AG04450 (cell line): ENCODE data around the gene TIFAB. TPM values are rescaled to one million over a fixed set of nuclear protein-coding genes. Genes with fewer than 3 reads are reported as not detected.
A peak's percentile ranks its signal among the peaks of the same experiment; 100 is the strongest.

ENCODE experiments used
- CTCF ChIA-PET: fragments of 300-600, 350-600 bp; formaldehyde crosslinking; extraction: SDS; loops from one replicate; lab custom pipeline; 2022; ENCODE audit warnings: antibody characterized with exemption, inconsistent platforms; lab: Charles Lee
- POLR2A ChIA-PET: fragments of 350-600 bp; formaldehyde crosslinking; extraction: SDS; loops from one replicate; lab custom pipeline; 2021; ENCODE audit warnings: antibody characterized with exemption, inconsistent platforms; lab: Yijun Ruan, JAX
- DNase-seq: peaks from one replicate; pipeline ENCODE4 v3.0.0-alpha.2; 2011; ENCODE audit warnings: low read depth, low spot score
- H3K27ac ChIP-seq: one replicate; pipeline ENCODE4 v1.5.1; 2012; ENCODE audit warnings: low read depth, low read length, control low read depth
- H3K27me3 ChIP-seq: one replicate; pipeline ENCODE4 v1.6.0; 2012; ENCODE audit warnings: low read length; ENCODE audit not compliant: control insufficient read depth, insufficient read depth
- H3K4me3 ChIP-seq: 2 replicates; pipeline ENCODE4 v1.5.1; 2011; ENCODE audit warnings: mild to moderate bottlenecking, low read depth, low read length, control low read depth
- H3K9me3 ChIP-seq: 2 replicates; pipeline ENCODE4 v1.5.1; 2012; ENCODE audit warnings: low read length; ENCODE audit not compliant: control insufficient read depth, insufficient read depth
- CTCF ChIP-seq: IDR thresholded peaks from 2 replicates; pipeline ENCODE4 v1.5.1; 2011; ENCODE audit warnings: low read depth, low read length, control low read depth, inconsistent platforms
- polyA plus RNA-seq: library from polyadenylated mRNA; depleted of rRNA; stranded (reverse); fragments of >200 nt; gene quantifications from 2 replicates; pipeline ENCODE4 v1.2.3, GENCODE V29; 2011

TIFAB gene
- polyA plus RNA-seq, 1 experiment, result not detected

- POLR2A ChIA-PET, result no interaction called here
- H3K27ac ChIP-seq, result no peak overlapping the region
- no peak for DNase-seq
- CTCF ChIA-PET, result interaction anchor here (0.7 to 28.4 kb wide), 6 partner anchors 11 to 370 kb away, joined by 3 to 1313 read pairs (median 4); no protein-coding TSS in a partner anchor
- H3K27me3 ChIP-seq, result peaks cover 53% of the 10 kb centered on the region
- TF ChIP-seq CTCF, result no peak
- no peak overlapping the region for H3K4me3 ChIP-seq
- H3K9me3 ChIP-seq, result no peaks in the 10 kb centered on the region; the same call in 1 of the 2 replicates
Observed at GRCh38 chr5:135460246-135461033, 8.3 kb upstream of the TIFAB start.

- no peaks in the 10 kb centered on the region; the same call in 1 of the 2 replicates for H3K9me3 ChIP-seq
- H3K27me3 ChIP-seq, result peaks cover 41% of the 10 kb centered on the region
- TF ChIP-seq CTCF, result no peak
- no peak for DNase-seq
- POLR2A ChIA-PET, result no interaction called here
- no peak overlapping the region for H3K4me3 ChIP-seq
- peak overlapping the region; percentile 21 for H3K27ac ChIP-seq
- CTCF ChIA-PET, result interaction anchor here (0.6 to 28.4 kb wide), 7 partner anchors 11 to 628 kb away, joined by 3 to 1313 read pairs (median 7); partner anchors contain the start of gene DCANP1
Observed at GRCh38 chr5:135458921-135459331, 6.8 kb upstream of the TIFAB start.

- H3K9me3 ChIP-seq, result no peaks in the 10 kb centered on the region; the same call in 1 of the 2 replicates
- TF ChIP-seq CTCF, result no peak
- no peak for DNase-seq
- H3K27ac ChIP-seq, result peak overlapping the region; percentile 21
- POLR2A ChIA-PET, result no interaction called here
- H3K27me3 ChIP-seq, result peaks cover 35% of the 10 kb centered on the region
- CTCF ChIA-PET, result interaction anchor here (0.6 to 28.4 kb wide), 20 partner anchors 7 to 1624 kb away, joined by 3 to 1313 read pairs (median 6); partner anchors contain the start of gene DCANP1
- no peak overlapping the region for H3K4me3 ChIP-seq
Observed at GRCh38 chr5:135458356-135458755, 6.2 kb upstream of the TIFAB start.

- POLR2A ChIA-PET, result no interaction called here
- peaks cover 31% of the 10 kb centered on the region for H3K27me3 ChIP-seq
Observed at GRCh38 chr5:135457424-135458071, 5.4 kb upstream of the TIFAB start.

More at GRCh38 chr5:135457424-135458071, 5.4 kb upstream of the TIFAB start:
- no peak overlapping the region for H3K4me3 ChIP-seq
- H3K27ac ChIP-seq, result no peak overlapping the region
- H3K9me3 ChIP-seq, result no peaks in the 10 kb centered on the region; the same call in 1 of the 2 replicates
- no peak for DNase-seq
- peak; percentile 74 for TF ChIP-seq CTCF
- CTCF ChIA-PET, result interaction anchor here (0.6 to 28.4 kb wide), 22 partner anchors 8 to 1624 kb away, joined by 3 to 1313 read pairs (median 6); partner anchors contain the start of gene DCANP1
